Prostate gland (tissue), 2 donors: ENCODE results near the gene RPL3. TPM values are rescaled to one million over a fixed set of nuclear protein-coding genes. Genes with fewer than 3 reads are reported as not detected.

Experiments used
- DNase-seq: peaks from one replicate; pipeline ENCODE4 v3.0.0-alpha.2; 2019; ENCODE audit warnings: low spot score
- H3K27ac ChIP-seq, 2 donors: fragments of 200-600 bp; sonication (generic); 2 replicates each; pipeline ENCODE4 v1.5.1; 2017 to 2019
- H3K27me3 ChIP-seq: fragments of 200-600 bp; sonication (generic); replicated peaks from 2 replicates; pipeline ENCODE4 v1.5.1; 2019; ENCODE audit not compliant: insufficient read depth
- H3K36me3 ChIP-seq, 2 donors: fragments of 200-600 bp; sonication (generic); 1 replicate in 1 of 2; 2 replicates in 1 of 2; pipeline versions ENCODE4 v1.5.1 to v1.8.1; 2017 to 2019
- H3K4me1 ChIP-seq: fragments of 200-600 bp; sonication (generic); replicated peaks from 2 replicates; pipeline ENCODE4 v1.5.1; 2019
- H3K4me3 ChIP-seq, 2 donors: fragments of 200-600 bp; sonication (generic); 2 replicates each; pipeline ENCODE4 v1.5.1; 2017 to 2019
- H3K9me3 ChIP-seq: fragments of 200-600 bp; sonication (generic); 2 replicates; pipeline ENCODE4 v1.5.1; 2017
- POLR2A ChIP-seq: fragments of 450-650 bp; IDR thresholded peaks from one replicate; pipeline ENCODE4 v1.6.1; 2016; ENCODE audit warnings: antibody characterized with exemption, mild to moderate bottlenecking
- POLR2AphosphoS5 ChIP-seq: sonication (generic); formaldehyde crosslinking; IDR thresholded peaks from one replicate; pipeline ENCODE4 v1.6.1; 2017; ENCODE audit warnings: antibody characterized with exemption
- WGBS: methylation state at CpG from one replicate; pipeline ENCODE4 v1.1.5; 2018; 5-methylcytosine and 5-hydroxymethylcytosine counted together
- intact Hi-C: fragments of 100-400 bp; cut with DNase I; formaldehyde crosslinking; loops from one replicate; pipeline ENCODE4 v1.14.2; 2022
- total RNA-seq, 2 donors: library from RNA; depleted of rRNA; stranded (reverse); fragments of >200 nt; gene quantifications; one replicate each; pipeline ENCODE4 v1.1.0, GENCODE V29; 2016
- TF ChIP-seq, protein P1 (sequence below), 4 experiments: fragments of 200-600 bp in 2 of 4; fragments of 450-650 bp in 2 of 4; sonication (generic) in 2 of 4; IDR thresholded peaks; 1 replicate in 3 of 4; 2 replicates in 1 of 4; pipeline ENCODE4 v1.5.1; 2016 to 2019; ENCODE audit warnings: antibody characterized with exemption in 4 of 4, mild to moderate bottlenecking in 2 of 4, moderate library complexity in 2 of 4

The RPL3 gene
- total RNA-seq, 2 donors from 2014 or later = 2,375 to 2,654 TPM

GRCh38 chr22:39281126-39281525, 38.3 kb downstream of the RPL3 start:
- no peak for DNase-seq
- H3K27me3 ChIP-seq = no peaks in the 10 kb centered on the region
- intact Hi-C loops = no loop called here
- 96% methylated on average over 6 of the region's 6 CpGs for WGBS
- no peaks in the 10 kb centered on the region for H3K9me3 ChIP-seq
- H3K4me1 ChIP-seq = no peaks in the 10 kb centered on the region
- no peak overlapping the region for H3K27ac ChIP-seq
- no peaks in the 10 kb centered on the region for H3K36me3 ChIP-seq
- no peak for TF ChIP-seq POLR2A
- TF ChIP-seq, protein P1, sequence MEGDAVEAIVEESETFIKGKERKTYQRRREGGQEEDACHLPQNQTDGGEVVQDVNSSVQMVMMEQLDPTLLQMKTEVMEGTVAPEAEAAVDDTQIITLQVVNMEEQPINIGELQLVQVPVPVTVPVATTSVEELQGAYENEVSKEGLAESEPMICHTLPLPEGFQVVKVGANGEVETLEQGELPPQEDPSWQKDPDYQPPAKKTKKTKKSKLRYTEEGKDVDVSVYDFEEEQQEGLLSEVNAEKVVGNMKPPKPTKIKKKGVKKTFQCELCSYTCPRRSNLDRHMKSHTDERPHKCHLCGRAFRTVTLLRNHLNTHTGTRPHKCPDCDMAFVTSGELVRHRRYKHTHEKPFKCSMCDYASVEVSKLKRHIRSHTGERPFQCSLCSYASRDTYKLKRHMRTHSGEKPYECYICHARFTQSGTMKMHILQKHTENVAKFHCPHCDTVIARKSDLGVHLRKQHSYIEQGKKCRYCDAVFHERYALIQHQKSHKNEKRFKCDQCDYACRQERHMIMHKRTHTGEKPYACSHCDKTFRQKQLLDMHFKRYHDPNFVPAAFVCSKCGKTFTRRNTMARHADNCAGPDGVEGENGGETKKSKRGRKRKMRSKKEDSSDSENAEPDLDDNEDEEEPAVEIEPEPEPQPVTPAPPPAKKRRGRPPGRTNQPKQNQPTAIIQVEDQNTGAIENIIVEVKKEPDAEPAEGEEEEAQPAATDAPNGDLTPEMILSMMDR (IDR thresholded peaks at IDR 0.05) = no peak
- no peak overlapping the region for H3K4me3 ChIP-seq

DNA sequence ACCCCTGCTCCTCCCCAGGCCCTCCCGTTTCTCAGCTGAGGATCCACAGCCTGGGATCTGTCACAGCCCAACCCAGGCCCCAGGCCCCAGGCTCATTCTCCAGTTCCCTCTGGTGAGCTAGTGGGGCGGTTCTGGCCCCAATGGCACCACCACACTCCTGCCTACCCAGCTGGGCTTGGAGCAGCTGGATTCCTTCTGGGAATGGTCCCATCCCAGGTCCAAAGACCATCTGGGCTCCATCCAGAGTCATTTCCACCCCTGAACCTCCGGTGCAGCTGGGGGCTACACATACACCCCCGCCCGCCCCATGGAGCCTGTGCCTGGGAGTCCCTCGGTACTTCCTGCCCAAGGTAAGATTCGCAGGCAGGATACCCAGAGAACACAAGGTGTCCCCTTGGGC, 39.2 kb downstream of the RPL3 start:
- H3K9me3 ChIP-seq = no peaks in the 10 kb centered on the region
- H3K4me3 ChIP-seq = no peak overlapping the region
- TF ChIP-seq POLR2AphosphoS5 (no peak), POLR2A (no peak)
- TF ChIP-seq, protein P1 (IDR thresholded peaks at IDR 0.05) = no peak
- DNase-seq = no peak
- no peaks in the 10 kb centered on the region for H3K27me3 ChIP-seq
- no peak overlapping the region for H3K27ac ChIP-seq
- H3K4me1 ChIP-seq = no peaks in the 10 kb centered on the region
- intact Hi-C loops = no loop called here
- no peaks in the 10 kb centered on the region for H3K36me3 ChIP-seq
- WGBS = 89% methylated on average over 7 of the region's 7 CpGs

- no peaks in the 10 kb centered on the region for H3K9me3 ChIP-seq
- no peaks in the 10 kb centered on the region for H3K36me3 ChIP-seq
- no peaks in the 10 kb centered on the region for H3K27me3 ChIP-seq
- H3K4me1 ChIP-seq = no peaks in the 10 kb centered on the region
- TF ChIP-seq POLR2A (no peak), POLR2AphosphoS5 (no peak)
- TF ChIP-seq, protein P1 (IDR thresholded peaks at IDR 0.05) = no peak
- no peak for DNase-seq
- H3K27ac ChIP-seq = no peak overlapping the region
- WGBS = 47% methylated on average over 23 of the region's 23 CpGs
- intact Hi-C loops = no loop called here
- no peak overlapping the region for H3K4me3 ChIP-seq
Observed at GRCh38 chr22:39279170-39279850, 40.1 kb downstream of the RPL3 start.

DNA sequence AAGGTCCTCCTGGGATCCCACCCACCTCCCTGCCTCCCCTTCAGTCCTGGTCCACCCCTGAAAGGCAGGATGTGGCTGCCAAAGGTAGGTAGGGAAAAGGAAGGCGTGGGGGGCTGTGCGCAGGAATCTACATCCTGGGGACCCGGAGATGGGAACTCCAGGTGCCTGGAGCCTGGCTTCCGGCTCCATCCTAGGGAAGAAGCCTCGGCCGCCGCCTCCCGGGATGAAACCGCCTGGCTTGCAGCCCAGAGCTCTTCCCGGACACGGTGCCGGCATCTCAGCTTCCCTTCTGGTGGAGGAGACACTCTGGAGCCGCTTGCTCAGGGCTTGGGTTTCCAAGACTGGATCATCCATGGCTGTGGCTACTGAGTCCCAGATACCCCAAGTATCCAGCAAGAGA, 41.4 kb downstream of the RPL3 start:
- no peak overlapping the region for H3K27ac ChIP-seq
- no peak for DNase-seq
- no peaks in the 10 kb centered on the region for H3K9me3 ChIP-seq
- no peaks in the 10 kb centered on the region for H3K27me3 ChIP-seq
- no peaks in the 10 kb centered on the region for H3K4me1 ChIP-seq
- no peak for TF ChIP-seq POLR2AphosphoS5
- no peak for TF ChIP-seq POLR2A
- TF ChIP-seq, protein P1 (IDR thresholded peaks at IDR 0.05) = no peak
- WGBS = 52% methylated on average over 13 of the region's 13 CpGs
- H3K36me3 ChIP-seq = no peaks in the 10 kb centered on the region
- no peak overlapping the region for H3K4me3 ChIP-seq
- intact Hi-C loops = no loop called here

DNA sequence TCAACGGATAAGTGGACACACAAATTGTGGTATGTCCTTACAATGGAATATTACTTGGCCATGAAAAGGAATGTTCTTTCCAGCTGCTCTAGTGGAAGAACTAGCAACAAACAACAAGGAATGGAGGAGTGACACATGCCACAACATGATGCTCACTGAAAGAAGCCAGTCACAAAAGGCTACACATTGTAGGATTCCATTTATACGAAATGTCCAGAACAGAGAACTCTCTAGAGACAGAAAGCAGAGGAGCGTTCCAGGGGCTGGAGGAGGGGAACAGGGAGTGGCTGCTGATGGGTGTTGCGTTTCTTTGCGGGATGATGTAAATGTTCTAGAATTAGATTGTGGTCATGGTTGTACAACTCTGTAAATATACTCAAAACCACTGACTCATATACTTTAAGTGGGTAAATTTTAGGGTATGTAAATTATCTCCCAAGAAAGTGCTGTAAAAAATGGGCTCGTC, 42.2 kb downstream of the RPL3 start:
- Histone ChIP-seq H3K4me3 (no peak overlapping the region), H3K36me3 (no peaks in the 10 kb centered on the region), H3K4me1 (no peaks in the 10 kb centered on the region), H3K9me3 (no peaks in the 10 kb centered on the region), H3K27me3 (no peaks in the 10 kb centered on the region), H3K27ac (no peak overlapping the region)
- TF ChIP-seq POLR2AphosphoS5 (no peak), POLR2A (no peak)
- TF ChIP-seq, protein P1 (IDR thresholded peaks at IDR 0.05) = no peak
- whole genome bisulfite sequencing = 67% methylated on average over 6 of the region's 6 CpGs
- intact Hi-C loops = no loop called here
- no peak for DNase-seq
